GM19025 (cell line): ENCODE measurements around the gene SLC23A2.
A peak's percentile ranks its signal among the peaks of the same experiment; 100 is the strongest.
"Not testable (repeated sequence)": the region's sequence is repeated elsewhere in the genome, so short reads cannot be mapped to it uniquely, and the experiment has no call there.

Experiments
- ATAC-seq: cut with Tn5 transposase; IDR thresholded peaks from one replicate; pipeline ENCODE4 v1.9.1; 2021; ENCODE audit warnings: mild to moderate bottlenecking, low read depth, moderate library complexity; ENCODE audit not compliant: unreplicated experiment

SLC23A2 gene

DNA sequence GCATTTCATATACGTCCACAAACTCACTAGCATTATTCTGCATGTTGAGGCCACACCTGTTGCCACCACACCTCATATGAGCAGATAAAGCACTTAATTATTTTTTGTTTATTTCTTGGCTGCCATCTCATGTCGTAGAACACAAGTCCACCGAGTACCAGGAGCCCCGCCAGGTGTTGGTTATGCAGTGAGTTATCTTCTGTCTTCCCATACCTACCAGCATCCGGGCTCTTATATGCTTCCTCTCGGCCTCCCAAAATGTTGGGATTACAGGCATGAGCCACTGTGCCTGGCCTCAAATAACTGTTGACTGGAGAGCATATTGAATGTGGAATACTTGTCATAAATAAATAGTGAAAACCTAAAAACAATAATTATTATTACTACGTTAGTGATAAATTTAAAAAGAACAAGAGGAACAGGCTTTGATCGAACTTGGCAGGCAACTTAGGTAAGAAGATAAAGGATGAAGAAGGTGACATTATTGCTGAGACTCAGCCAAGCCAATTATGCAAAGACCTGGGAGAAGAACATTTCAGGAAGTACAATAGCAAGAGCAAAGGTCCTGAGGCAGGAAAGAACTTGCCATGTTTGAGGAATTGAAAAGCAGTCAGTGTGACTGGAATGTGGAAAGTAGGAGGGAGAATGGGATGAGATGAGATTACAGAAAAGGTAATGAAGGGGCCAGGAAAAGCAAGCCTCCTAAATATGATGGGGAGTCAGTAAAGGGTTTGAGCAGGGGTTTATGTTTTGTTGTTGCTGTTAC is 12.6 kb upstream of the SLC23A2 start:
- no peak for ATAC-seq

DNA sequence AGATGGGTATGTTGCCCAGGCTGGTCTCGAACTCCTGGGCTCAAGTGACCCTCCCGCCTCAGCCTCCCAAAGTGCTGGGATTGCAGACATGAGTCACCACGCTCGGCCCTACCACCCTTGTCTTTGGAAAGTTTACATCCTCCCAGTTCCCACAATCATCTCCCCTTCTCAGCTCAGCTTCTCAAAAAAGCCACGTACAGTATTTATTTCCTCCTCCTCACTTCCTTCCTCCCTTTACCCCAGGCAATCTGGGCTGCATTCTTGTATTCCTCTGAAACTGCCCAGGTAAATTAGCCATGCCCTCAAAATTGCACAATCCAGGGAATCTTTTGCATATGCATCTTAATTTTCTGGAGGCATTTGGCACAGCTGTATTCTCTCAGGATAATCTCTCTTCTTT is 7.4 kb upstream of the SLC23A2 start:
- ATAC-seq, result no peak

DNA sequence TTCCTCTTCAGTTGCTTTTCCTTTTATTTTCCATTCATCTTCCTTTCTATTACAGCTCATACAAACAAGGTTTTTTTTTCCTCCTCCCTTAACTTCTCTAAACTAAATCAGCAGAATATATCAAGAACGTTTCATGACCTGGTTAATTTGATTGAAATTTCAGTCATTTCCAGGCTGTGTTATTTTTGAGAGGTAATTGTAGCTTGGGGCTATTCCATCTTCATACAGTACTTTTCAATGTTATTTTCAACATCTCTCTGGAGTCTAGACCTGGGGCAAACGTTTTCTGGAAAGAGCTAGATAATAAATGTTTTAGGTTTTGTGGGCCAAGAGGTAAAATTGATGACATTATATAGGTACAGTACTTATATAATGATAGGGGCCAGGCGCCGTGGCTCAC is 4.0 kb upstream of the SLC23A2 start:
- ATAC-seq, result no peak

DNA sequence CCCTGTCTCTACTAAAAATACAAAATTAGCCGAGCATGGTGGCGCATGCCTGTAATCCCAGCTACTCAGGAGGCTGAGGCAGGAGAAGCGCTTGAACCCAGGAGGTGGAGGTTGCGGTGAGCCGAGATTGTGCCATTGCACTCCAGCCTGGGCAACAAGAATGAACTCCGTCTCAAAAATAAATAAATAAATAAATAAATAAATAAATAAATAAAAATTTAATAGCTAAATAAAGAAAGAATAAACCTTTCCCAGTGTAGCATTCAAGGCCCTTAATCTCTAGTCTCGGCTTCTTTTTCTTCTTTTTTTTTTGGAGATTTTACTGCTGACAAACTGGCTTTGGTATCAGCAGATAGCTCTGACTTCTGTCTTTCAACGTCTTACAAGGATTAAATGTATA is 3.5 kb upstream of the SLC23A2 start:
- ATAC-seq, result not testable (repeated sequence)

DNA sequence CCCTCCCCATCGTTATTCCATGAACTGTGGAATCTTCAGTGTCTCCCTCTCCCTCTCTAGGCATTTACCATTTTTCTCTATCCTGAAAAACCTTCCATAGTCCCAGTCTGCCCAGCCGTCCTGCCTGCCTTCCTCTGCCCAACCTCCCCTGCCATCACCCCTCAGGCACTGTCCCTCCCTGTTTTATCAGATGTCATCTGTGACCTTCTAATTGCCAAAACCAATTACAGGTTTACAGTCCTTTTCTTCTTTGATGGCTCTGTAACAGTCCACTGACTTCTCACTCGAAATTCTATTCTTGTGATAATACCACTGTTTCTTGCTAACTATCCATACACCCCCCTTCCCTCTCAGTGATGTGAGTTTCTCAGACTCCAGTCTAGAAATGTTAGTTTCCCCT is 2.3 kb upstream of the SLC23A2 start:
- no peak for ATAC-seq

DNA sequence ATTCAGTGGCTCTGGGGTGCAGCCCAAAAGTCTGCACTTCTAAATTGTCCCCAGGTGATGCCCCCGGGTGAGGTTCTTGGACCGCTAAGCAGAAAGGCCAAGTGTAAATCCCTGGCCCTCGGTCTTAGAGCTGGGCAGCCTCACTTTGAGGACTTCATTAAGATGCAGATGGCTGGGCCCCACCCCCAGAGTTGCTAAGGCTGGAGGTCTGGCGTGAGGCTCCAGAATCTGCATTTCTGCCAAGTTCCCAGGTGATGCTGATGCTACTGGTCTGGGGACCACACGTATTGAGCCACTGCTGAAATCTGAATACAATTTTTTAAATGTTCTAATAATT is 735 bp upstream of the SLC23A2 start:
- no peak for ATAC-seq

DNA sequence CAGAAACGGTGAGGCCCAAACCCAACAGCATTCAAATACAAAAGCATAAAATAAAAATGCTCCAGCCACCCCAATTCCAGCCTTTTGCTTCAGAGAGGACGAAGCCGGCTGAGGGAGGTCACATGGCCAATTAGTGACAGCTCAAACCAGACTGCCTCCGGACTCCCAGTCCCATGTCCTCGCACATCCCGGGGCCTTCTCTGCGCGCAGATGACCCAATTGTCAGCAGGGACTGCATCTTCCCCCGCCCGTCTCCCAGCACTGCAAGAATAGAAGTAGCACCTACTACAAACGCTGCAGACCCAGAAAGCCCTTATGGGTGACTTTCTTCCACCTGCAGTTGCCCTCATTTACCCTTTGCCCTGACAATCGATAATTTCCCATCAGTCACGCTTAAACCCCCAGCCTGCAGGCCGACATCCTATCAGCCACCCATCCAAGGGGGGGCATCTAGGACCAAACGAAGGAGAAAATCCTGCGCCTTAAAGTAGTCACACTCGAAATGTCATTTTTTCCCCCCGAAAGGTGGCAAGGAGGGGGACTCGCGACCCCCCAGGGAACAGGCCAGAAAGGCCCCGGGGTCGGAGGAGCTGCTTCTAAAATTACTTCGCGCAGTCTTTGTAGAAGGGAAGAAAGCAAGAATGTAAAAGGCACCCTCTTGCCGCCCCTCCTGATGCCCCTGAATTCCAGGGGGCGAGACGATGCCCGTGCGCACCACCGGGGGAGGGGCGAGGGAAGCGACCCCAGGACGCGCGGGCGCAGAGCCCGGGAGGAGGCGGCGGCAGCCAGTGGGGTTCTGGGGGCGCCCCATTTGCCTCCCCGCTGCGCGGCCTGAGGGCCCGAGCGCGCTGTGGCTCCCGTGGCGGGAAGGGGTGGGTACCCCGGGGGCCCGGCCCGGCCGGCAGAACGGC is 792 bp downstream of the SLC23A2 start:
- ATAC-seq, result no peak

DNA sequence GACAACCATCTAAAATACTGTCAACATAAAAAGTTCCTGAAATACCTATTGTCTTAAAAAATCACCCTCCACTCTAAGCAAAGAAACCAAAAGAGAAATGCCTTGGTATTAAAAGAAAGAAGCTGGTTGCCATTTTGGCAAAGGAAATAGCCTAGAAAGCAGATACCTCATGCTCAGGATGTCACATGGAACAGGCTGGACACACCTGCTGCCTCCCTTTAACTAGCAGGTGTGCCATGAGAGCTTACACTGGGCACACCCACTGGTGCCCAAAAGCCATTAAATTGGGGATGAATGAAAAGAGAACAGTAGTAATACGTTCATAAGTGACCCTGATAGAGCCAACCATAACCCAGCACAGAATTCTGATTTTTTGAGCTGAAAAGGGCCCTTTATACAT is 1.5 kb downstream of the SLC23A2 start:
- ATAC-seq, result no peak

DNA sequence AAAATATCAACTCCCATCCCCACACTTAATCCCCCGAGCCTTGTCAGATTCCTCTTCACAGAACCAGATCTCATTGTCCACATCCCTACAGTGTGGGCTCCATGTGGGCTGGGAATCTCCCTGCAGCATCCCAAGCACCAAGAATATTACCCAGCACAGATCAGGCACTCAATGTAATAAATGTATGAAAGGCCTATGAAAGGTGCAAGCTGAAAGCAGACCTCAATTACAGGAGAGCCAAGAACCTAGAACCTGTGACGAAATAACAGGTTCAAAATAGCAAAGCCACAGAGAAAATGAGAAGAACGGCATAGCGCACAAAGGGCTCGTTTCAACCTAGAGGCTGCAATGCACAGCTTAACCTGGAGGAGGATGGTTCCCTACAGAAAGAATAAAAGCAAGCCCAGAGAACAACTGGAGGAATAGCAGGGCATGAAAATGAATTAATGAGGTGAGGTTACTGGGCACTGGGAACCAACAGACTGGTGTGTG is 3.1 kb downstream of the SLC23A2 start:
- no peak for ATAC-seq

DNA sequence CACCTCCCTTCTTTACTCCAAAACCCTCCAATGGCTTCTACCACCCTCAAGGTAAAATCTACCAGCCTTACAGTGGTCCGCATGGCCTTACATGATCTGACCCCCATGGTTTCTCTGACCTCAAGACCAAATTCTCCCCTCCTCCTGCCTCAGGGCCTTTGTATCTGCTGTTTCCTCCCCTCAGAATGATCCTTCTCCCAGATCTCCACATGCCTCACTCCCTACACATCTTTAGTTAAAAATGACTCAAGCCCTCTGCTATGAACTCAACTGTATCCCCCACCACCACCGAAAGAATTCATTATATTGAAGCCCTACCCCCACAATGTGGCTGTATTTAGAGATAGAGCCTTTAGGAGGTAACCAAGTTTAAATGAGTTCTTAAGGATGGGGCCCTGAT is 4.1 kb downstream of the SLC23A2 start:
- ATAC-seq, result no peak

DNA sequence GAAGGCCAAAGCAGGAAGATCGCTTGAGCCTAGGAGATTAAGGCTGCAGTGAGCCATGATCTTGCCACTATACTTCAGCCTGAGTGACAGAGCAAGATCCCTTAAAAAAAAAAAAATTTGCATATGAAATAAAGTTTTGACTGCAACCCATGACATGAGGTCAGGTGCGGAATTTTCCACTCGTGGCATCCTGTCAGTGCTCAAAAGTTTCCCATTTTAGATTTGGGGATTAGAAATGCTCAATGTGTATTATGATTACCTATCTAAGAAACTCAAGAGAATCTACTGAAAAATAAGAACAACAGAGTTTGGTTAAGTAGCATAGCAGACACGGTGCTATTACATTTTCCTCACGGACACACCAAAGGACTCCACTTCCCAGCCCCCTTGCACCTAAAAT is 11.7 kb downstream of the SLC23A2 start:
- no peak for ATAC-seq

DNA sequence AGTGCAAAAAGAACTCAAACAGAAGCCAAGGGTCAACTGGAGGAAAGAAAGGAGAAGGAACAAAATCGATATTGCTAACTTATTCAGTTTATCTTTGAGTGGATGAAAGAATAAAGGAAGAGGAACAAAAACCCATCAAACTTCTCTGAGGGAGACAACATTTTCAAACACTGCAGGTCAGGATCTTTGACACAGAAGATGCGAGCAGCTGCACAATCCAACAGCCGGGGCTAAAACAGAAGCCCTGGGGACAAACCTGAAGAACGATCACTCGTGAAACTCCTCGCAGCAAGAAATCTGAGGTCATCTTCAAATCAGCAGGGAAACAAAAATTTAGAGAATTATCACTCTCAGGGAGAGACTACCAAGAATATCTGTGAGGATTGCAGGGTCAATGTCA is 14.2 kb downstream of the SLC23A2 start:
- ATAC-seq, result no peak

DNA sequence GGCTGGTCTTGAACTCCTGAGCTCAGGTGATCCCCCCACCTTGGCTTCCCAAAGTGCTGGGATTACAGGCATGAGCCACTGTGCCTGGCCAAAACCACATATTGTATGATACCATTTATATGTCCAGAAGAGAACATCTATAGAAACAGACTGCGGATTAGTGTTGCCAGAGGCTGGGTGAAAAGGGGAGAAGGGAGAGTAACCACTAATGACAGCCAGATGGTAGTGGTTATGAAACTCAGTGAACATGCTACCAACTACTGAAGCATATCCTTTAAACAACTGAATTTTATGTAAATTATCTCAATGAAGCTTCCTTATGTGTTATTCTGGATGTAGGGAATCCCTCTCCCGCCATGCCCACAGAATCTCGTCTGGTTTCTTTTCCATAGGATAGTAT is 15.7 kb downstream of the SLC23A2 start:
- no peak for ATAC-seq

DNA sequence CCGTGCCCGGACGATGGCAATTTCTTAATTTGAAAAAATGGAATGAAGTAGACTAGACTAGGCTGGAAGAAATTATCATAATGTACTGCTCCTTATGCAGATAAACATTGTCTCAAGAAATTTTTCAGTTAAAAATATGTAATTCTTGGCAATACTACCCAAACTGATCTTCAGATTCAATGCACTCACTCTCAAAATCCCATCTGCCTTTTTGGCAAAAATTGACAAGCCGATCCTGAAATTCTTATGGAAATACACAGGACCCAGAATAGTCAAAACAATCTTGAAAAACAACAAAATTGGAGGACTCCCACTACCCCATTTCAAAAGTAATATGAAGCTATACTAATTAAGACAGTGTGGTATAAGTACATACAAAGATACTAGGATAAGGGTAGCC is 19.0 kb downstream of the SLC23A2 start:
- ATAC-seq, result no peak

DNA sequence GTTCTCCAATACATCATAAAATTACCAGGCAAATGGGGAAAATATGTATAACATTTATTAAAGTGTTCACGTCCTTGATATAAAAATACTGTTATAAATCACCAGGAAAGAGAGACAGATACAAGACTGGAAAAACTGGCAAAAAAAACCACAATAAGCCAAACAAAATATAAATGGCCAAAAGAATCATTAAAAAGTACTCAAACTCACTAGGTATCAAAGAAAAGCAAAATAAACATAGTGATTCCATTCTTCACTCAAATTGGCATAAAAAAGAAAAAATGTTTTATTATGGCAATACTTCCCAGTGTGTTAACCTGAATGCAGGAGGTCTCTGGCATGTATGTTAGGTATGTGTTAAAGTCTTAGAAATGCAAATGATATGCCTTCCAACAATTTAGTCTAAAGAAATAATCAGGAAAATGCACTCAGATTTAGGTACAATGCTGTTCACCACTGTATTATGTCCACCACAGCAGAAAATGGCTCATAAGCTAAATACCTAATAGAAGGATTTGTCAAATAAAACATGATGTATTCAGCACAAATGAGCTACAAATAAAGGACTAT is 21.4 kb downstream of the SLC23A2 start:
- ATAC-seq, result no peak

DNA sequence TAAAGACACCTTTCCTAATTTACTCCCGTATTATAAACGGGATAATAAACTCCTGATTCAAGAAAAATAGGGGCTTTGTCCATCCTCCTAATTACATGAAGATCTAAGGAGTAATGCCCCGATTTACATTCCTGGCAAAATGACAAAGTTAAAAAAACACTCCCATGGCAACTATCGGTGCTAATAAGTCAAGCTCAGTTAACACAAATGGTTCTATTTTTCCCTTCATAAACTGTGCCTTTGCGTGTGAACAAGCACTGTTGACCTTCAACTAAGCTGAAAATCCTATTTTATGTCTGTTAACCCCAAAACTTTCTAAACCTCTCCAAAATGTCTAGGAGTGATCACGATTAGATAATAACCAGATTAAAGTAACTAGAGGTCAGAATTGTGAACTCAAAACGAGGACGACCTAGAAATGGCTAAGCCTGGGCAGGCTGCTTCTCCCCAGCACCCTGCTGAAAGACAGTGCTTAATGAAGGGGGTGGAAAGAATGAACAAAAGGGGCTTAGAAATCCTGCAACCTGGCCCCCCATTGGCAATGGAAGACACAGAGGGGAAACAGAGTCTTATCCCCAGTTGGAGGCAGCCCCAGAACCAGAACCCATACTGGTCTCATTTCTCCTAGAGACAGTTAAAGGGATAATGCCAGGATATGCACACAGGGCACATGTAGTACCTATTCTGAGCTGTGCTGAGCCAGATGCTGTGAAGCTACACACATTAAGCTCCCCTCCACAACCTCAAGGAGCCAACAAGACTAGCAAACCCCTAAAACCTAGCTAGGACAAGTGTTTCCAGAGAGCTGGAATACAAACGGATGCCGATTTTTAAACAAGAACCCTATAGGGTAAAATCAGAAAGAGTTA is 23.0 kb downstream of the SLC23A2 start:
- no peak for ATAC-seq

DNA sequence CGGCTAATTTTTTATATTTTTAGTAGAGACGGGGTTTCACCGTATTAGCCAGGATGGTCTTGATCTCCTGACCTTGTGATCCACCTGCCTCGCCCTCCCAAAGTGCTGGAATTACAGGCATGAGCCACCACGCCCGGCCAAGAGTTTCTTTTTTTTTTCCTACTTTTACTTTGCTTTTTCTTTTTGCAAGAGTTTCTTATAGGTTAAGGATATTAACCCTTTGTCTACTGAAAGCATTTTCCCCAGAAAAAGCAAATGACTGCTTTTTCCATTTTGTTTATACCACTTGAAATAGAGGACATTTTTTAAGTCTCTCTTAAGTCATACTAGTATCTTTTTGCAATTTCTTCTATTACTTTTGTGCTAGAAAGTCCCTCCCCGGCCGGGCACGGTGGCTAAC is 25.3 kb downstream of the SLC23A2 start:
- not testable (repeated sequence) for ATAC-seq

DNA sequence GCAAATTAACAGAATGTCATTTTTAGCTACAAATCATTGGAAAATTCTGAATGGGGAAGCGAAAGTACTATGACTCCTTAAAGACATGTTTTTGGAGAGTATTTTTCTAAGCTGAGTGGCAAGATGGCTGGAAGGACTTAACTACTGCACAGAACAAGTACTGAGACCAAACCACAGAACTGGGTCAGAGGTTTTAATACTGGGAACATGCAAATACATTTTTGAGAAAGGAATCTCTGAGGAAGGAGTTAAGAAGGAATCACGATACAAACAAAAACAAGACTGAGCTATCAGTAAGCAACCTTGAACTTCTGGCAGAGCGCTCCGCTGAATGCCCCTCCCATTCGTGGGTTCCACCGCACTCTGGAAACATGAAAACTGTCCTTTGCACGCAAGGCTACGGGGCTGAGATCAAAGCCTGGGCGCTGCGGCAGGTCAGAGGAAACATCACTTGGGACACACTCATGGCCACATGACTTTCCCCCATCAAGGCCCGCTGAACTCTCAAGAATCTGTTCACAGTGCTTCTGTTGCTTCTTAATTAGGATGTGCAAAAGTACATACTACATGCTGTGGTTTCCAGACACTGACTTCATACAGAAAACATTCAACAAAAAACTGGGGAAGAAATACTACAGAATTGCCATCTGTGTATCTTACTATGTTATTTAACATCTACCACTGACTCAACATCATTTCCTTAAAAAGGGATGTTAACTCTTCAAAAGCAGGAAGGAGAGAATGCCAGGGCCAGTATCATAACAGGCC is 27.8 kb downstream of the SLC23A2 start:
- ATAC-seq, result peak; percentile 80

DNA sequence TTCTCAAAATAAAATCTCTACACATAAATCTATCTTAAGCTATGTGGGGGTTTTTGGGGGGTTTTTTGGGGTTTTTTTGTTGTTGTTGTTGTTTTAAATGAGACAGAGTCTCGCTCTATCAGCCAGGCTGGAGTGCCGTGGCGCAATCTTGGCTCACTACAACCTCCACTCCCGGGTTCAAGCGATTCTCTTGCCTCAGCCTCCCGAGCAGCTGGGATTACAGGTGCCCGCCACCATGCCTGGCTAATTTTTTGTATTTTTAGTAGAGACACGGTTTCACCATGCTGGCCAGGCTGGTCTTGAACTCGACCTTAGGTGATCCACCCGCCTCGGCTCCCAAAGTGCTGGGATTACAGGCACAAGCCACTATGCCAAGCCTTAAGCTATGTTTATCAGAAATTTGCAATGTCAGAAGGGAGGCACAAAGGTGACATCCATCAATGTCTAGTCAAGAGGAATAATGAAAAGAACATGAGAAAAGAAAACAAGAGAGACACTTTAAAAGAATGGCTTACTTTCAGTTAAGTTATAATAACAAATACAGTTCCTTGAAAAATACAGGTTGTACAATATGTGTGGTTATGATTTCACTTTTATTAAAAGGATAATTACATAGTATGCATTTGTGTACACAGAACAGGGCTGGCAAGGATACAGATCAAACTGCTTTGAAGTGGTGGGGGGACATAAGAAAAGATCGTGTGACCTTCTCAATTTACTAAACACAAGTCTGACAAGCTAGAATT is 28.6 kb downstream of the SLC23A2 start:
- no peak for ATAC-seq
